ENCODE measurements around the gene PRPSAP1. TPM values are rescaled to one million over a fixed set of nuclear protein-coding genes. Genes with fewer than 3 reads are reported as not detected.

The PRPSAP1 gene
- total RNA-seq: 10 to 100 TPM; 30.1 to 33.3 TPM

GRCh38 chr17:76353599-76354316, at the start of gene PRPSAP1:
TSS of gene PRPSAP1 (minus strand) at chr17:76353916. CDS start at chr17:76353703, 213 bp downstream.
- peak; percentile 87 for DNase-seq
- CTCF ChIA-PET: interaction anchor here (0.6 to 4.5 kb wide), 10 partner anchors 22 to 339 kb away, joined by 3 to 30 read pairs (median 3); partner anchors contain the start of gene SPHK1
- peaks cover 1% of the 10 kb centered on the region for H3K36me3 Mint-ChIP-seq (ENCODE audit: low read depth)
- intact Hi-C loops (cut with micrococcal nuclease): loop anchor here (1.0 kb wide), 3 partner anchors 30 to 412 kb away; partner anchors contain the start of genes FBF1 and RHBDF2
- H3K4me1 Mint-ChIP-seq (ENCODE audit: low read depth): peaks cover 19% of the 10 kb centered on the region
- H3K27ac Mint-ChIP-seq: peak within 1 kb of the TSS; percentile 98
- peak within 1 kb of the TSS; percentile 94 for H3K4me3 Mint-ChIP-seq
- H3K9me3 Mint-ChIP-seq: no peaks in the 10 kb centered on the region
- no peaks in the 10 kb centered on the region for H3K27me3 Mint-ChIP-seq (ENCODE audit: low read depth)

- intact Hi-C loops (cut with micrococcal nuclease): no loop called here
- CTCF ChIA-PET: interaction anchor here (1.5 to 2.3 kb wide), 2 partner anchors 56 to 99 kb away, joined by 4 to 6 read pairs; no protein-coding TSS in a partner anchor
- Mint-ChIP-seq H3K9me3 (no peaks in the 10 kb centered on the region), H3K36me3 (ENCODE audit: low read depth) (peaks cover 27% of the 10 kb centered on the region), H3K4me3 (no peak overlapping the region), H3K27ac (no peak overlapping the region), H3K27me3 (ENCODE audit: low read depth) (no peaks in the 10 kb centered on the region), H3K4me1 (ENCODE audit: low read depth) (peaks cover 2% of the 10 kb centered on the region)
- no peak for DNase-seq
Observed at GRCh38 chr17:76402711-76403110, 49.0 kb upstream of the PRPSAP1 start.

DNA sequence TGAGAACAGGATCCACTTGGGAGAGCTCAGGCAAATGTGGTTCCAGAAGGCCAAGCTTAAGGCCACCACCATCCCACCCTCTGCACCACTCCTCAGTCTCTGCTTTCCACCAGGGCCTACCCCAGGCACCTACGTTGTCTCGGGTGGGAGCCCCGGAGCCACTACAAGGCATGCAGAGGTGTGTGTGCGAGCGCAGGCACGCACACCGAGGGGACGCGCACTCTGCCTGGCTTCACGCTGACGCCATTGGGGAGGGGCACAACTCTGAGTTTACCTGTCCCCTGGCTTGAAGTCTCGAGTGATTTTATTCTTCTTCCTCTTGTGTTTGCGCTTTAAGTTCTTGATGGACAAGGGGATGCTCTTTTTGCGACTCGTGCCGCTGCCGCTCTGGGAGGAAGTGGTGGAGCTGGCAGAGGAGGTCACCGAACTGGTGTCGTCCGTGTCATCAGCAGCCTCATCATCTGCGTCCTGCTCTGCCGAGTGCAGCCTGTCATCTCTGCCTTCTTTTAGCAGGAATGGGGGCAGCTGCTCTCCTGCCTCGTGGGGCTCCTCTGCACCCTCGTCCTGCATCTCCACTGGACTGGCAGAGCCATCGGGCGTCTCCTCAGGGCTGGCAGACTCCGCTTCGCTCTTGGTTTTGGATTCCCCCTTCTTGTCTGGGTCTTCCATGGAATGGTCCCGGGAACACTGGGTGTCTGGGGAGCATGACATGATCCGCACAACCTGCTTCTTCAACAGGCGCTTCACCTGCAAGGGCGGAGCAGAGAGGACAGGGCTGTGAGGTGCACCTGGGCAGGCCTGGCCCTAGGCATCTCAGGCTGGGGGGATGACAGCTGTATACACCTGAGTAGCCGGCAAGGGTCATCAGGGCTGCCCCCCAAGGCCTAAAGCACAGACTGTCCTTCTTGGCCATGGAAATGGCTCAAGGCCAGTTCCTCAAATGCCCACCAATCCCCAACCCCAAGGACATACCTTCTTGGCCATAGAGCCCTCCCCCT, 45.8 kb upstream of the PRPSAP1 start:
- H3K27ac Mint-ChIP-seq: no peak overlapping the region
- H3K27me3 Mint-ChIP-seq (ENCODE audit: low read depth): no peaks in the 10 kb centered on the region
- H3K4me3 Mint-ChIP-seq: no peak overlapping the region
- intact Hi-C loops (cut with micrococcal nuclease): no loop called here
- no peaks in the 10 kb centered on the region for H3K9me3 Mint-ChIP-seq
- CTCF ChIA-PET: interaction anchor here (0.6 to 4.5 kb wide), 17 partner anchors 8 to 385 kb away, joined by 3 to 113 read pairs (median 9); partner anchors contain the start of genes QRICH2 and SPHK1
- DNase-seq: no peak
- H3K4me1 Mint-ChIP-seq (ENCODE audit: low read depth): no peaks in the 10 kb centered on the region
- H3K36me3 Mint-ChIP-seq (ENCODE audit: low read depth): peaks cover 23% of the 10 kb centered on the region

- no peaks in the 10 kb centered on the region for H3K27me3 Mint-ChIP-seq (ENCODE audit: low read depth)
- no peak for DNase-seq
- CTCF ChIA-PET: interaction anchor here (0.6 to 4.5 kb wide), 40 partner anchors 9 to 489 kb away, joined by 3 to 113 read pairs (median 6); partner anchors contain the start of genes PRPSAP1, QRICH2 and SPHK1
- H3K4me3 Mint-ChIP-seq: no peak overlapping the region
- H3K36me3 Mint-ChIP-seq (ENCODE audit: low read depth): peaks cover 21% of the 10 kb centered on the region
- intact Hi-C loops (cut with micrococcal nuclease): loop anchor here (1.0 kb wide), 1 partner anchor 95 kb away; no protein-coding TSS in a partner anchor
- no peaks in the 10 kb centered on the region for H3K9me3 Mint-ChIP-seq
- H3K4me1 Mint-ChIP-seq (ENCODE audit: low read depth): no peaks in the 10 kb centered on the region
- H3K27ac Mint-ChIP-seq: no peak overlapping the region
Observed at GRCh38 chr17:76398523-76399174, 44.9 kb upstream of the PRPSAP1 start.

- intact Hi-C loops (cut with micrococcal nuclease): loop anchor here (1.0 kb wide), 1 partner anchor 95 kb away; no protein-coding TSS in a partner anchor
- Mint-ChIP-seq H3K27ac (no peak overlapping the region), H3K27me3 (ENCODE audit: low read depth) (no peaks in the 10 kb centered on the region), H3K36me3 (ENCODE audit: low read depth) (peaks cover 22% of the 10 kb centered on the region), H3K4me3 (no peak overlapping the region), H3K9me3 (no peaks in the 10 kb centered on the region), H3K4me1 (ENCODE audit: low read depth) (no peaks in the 10 kb centered on the region)
- DNase-seq: peak; percentile 93
- CTCF ChIA-PET: interaction anchor here (0.6 to 4.5 kb wide), 46 partner anchors 8 to 488 kb away, joined by 3 to 113 read pairs (median 5); partner anchors contain the start of genes PRPSAP1, QRICH2 and SPHK1
Observed at GRCh38 chr17:76397687-76398522, 44.2 kb upstream of the PRPSAP1 start.

- H3K9me3 Mint-ChIP-seq: no peaks in the 10 kb centered on the region
- H3K27me3 Mint-ChIP-seq (ENCODE audit: low read depth): no peaks in the 10 kb centered on the region
- no peaks in the 10 kb centered on the region for H3K4me1 Mint-ChIP-seq (ENCODE audit: low read depth)
- CTCF ChIA-PET: interaction anchor here (0.7 to 4.5 kb wide), 33 partner anchors 7 to 387 kb away, joined by 3 to 113 read pairs (median 8); partner anchors contain the start of genes PRPSAP1, QRICH2 and SPHK1
- DNase-seq: no peak
- H3K27ac Mint-ChIP-seq: no peak overlapping the region
- no peak overlapping the region for H3K4me3 Mint-ChIP-seq
- intact Hi-C loops (cut with micrococcal nuclease): no loop called here
- H3K36me3 Mint-ChIP-seq (ENCODE audit: low read depth): peaks cover 18% of the 10 kb centered on the region
Observed at GRCh38 chr17:76397184-76397583, 43.5 kb upstream of the PRPSAP1 start.

DNA sequence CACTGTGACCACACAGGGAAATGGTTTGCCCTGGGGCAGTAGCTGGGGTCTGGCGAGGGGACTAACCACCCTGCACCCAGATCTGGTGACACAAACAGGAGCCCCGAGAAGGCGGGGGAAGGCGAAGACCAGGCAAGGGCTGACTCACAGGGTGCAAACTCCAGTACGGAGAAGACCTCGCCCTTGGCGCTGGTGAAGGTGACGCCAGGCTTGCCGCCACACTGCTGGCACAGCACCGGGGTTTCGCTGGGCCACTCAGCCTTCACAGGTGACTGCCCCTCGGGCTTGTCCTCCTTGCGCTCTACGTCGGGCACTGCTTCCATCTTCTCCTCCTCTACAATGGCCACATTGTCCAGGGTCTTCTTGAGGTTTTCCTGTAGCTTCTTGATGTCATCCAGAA, 42.3 kb upstream of the PRPSAP1 start:
- Mint-ChIP-seq H3K9me3 (no peaks in the 10 kb centered on the region), H3K27me3 (ENCODE audit: low read depth) (no peaks in the 10 kb centered on the region), H3K27ac (no peak overlapping the region), H3K4me1 (ENCODE audit: low read depth) (no peaks in the 10 kb centered on the region), H3K4me3 (no peak overlapping the region), H3K36me3 (ENCODE audit: low read depth) (peaks cover 10% of the 10 kb centered on the region)
- DNase-seq: no peak
- intact Hi-C loops (cut with micrococcal nuclease): no loop called here
- CTCF ChIA-PET: interaction anchor here (0.6 to 4.5 kb wide), 5 partner anchors 12 to 94 kb away, joined by 3 to 113 read pairs (median 29); partner anchors contain the start of gene SPHK1

DNA sequence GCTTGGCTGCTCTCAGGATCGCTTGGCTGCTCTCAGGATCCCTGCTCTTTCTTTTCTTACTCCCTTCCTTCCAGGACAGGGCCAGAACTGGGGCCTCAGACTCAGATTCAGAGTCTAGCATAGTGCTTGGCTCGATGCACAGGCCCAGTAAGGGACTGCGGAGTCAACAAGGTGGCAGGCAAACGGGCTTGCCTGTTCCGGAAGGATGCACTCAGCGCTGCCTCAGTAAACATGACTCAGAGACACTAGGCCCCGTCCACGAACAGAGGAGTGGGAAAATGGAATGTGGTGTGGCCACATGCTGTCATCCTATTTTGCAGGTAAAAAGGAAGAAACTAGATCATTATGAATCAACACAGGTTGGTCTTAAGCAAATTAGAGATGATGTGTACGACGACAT, 40.5 kb upstream of the PRPSAP1 start:
- DNase-seq: no peak
- Mint-ChIP-seq H3K36me3 (ENCODE audit: low read depth) (peaks cover 7% of the 10 kb centered on the region), H3K27ac (no peak overlapping the region), H3K4me1 (ENCODE audit: low read depth) (no peaks in the 10 kb centered on the region), H3K9me3 (no peaks in the 10 kb centered on the region), H3K4me3 (no peak overlapping the region), H3K27me3 (ENCODE audit: low read depth) (no peaks in the 10 kb centered on the region)
- CTCF ChIA-PET: interaction anchor here (0.6 kb wide), 1 partner anchor 73 kb away, joined by 3 read pairs; the partner anchor contains the start of gene AANAT
- intact Hi-C loops (cut with micrococcal nuclease): no loop called here

DNA sequence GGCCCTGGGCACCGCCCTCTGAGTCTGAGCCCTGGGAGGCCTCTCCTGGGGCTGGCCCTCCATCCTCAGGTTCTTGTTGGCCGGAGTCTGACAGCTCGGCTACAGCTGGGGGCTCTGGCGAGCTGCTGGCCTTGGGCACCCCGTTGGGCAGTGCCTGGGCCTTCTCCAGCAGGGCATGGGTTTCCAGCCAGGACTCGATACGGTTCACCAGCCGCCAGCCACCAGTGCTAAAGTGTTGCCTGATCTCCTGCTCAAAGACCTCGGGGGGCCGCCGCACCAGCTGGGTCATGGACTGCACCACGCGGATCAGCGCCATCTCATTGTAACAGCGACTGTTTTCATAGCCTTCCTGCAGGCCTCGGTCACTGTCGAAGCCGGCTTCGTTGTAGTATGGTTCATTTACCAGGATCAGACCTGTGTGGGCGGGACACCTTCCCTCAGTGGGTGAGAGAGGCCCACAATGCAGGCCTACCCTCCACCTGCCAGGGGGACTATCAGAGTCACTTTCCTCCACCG, 37.5 kb upstream of the PRPSAP1 start:
- Mint-ChIP-seq H3K36me3 (ENCODE audit: low read depth) (peaks cover 4% of the 10 kb centered on the region), H3K27me3 (ENCODE audit: low read depth) (no peaks in the 10 kb centered on the region), H3K9me3 (no peaks in the 10 kb centered on the region), H3K27ac (no peak overlapping the region), H3K4me3 (no peak overlapping the region), H3K4me1 (ENCODE audit: low read depth) (peaks cover under 1% of the 10 kb centered on the region)
- no peak for DNase-seq
- intact Hi-C loops (cut with micrococcal nuclease): no loop called here
- CTCF ChIA-PET: interaction anchor here (0.8 to 1.4 kb wide), 2 partner anchors 9 to 91 kb away, joined by 3 read pairs; no protein-coding TSS in a partner anchor

GRCh38 chr17:76390003-76390421, 36.3 kb upstream of the PRPSAP1 start:
- H3K4me1 Mint-ChIP-seq (ENCODE audit: low read depth): peaks cover 4% of the 10 kb centered on the region
- H3K36me3 Mint-ChIP-seq (ENCODE audit: low read depth): peaks cover 4% of the 10 kb centered on the region
- no peaks in the 10 kb centered on the region for H3K9me3 Mint-ChIP-seq
- no peak overlapping the region for H3K27ac Mint-ChIP-seq
- no peak overlapping the region for H3K4me3 Mint-ChIP-seq
- no peak for DNase-seq
- no peaks in the 10 kb centered on the region for H3K27me3 Mint-ChIP-seq (ENCODE audit: low read depth)
- CTCF ChIA-PET: interaction anchor here (0.7 to 2.0 kb wide), 6 partner anchors 8 to 284 kb away, joined by 3 to 8 read pairs (median 4); no protein-coding TSS in a partner anchor
- intact Hi-C loops (cut with micrococcal nuclease): no loop called here

All from activated naive CD4-positive, alpha-beta T cell treated with anti-CD3 and anti-CD28 coated beads for 36 hours (primary cell).